ENCODE measurements around the gene TSEN34. TPM values are rescaled to one million over a fixed set of nuclear protein-coding genes. Genes with fewer than 3 reads are reported as not detected.
"Not testable (repeated sequence)": the region's sequence is repeated elsewhere in the genome, so short reads cannot be mapped to it uniquely, and the experiment has no call there.

The TSEN34 gene
- total and polyA plus RNA-seq, 2 experiments from 2014 or later = 66.9 to 100.0 TPM

GRCh38 chr19:54211235-54211634 is 20.1 kb downstream of the TSEN34 start:
- Histone ChIP-seq H3K4me1 (ENCODE audit: insufficient read depth) (peaks cover 43% of the 10 kb centered on the region), H3K79me2 (peaks cover 36% of the 10 kb centered on the region)

GRCh38 chr19:54214217-54214616 is 23.1 kb downstream of the TSEN34 start:
- not testable (repeated sequence) for H3K27ac ChIP-seq

More at GRCh38 chr19:54211235-54211634, 20.1 kb downstream of the TSEN34 start:
- no peaks in the 10 kb centered on the region for H3K27me3 ChIP-seq
- H3K27ac ChIP-seq = peak overlapping the region; percentile 91
- H3K9me2 ChIP-seq (replicated peaks; ENCODE audit: insufficient read depth) = no peaks in the 10 kb centered on the region
- no peak overlapping the region for H2AFZ ChIP-seq
- peaks cover 28% of the 10 kb centered on the region for H4K20me1 ChIP-seq (ENCODE audit: insufficient read depth, poor library complexity, severe bottlenecking)
- DNase-seq (ENCODE audit: low spot score) = no peak
- H3K9me3 ChIP-seq (ENCODE audit: low read depth) = no peaks in the 10 kb centered on the region
- H3K36me3 ChIP-seq (replicated peaks; ENCODE audit: insufficient read depth, low read depth) = no peaks in the 10 kb centered on the region
- TF ChIP-seq EZH2phosphoT487 (IDR thresholded peaks at IDR 0.05; ENCODE audit: low read depth, severe bottlenecking, unreplicated experiment) (no peak), CTCF (IDR thresholded peaks at IDR 0.05; ENCODE audit: poor library complexity) (no peak), EZH2 (IDR thresholded peaks at IDR 0.05; ENCODE audit: borderline replicate concordance) (no peak)
- H3K4me3 ChIP-seq = no peak overlapping the region
- peak overlapping the region; percentile 60 for H3K4me2 ChIP-seq
- 82% methylated on average over 12 of the region's 12 CpGs for WGBS (ENCODE audit: low lambda C conversion rate, missing lambda C conversion rate)

GRCh38 chr19:54214734-54215133 is 23.6 kb downstream of the TSEN34 start:
- not testable (repeated sequence) for H3K9me2 ChIP-seq (replicated peaks; ENCODE audit: insufficient read depth); H3K9me3 ChIP-seq (ENCODE audit: low read depth); DNase-seq (ENCODE audit: low spot score); H3K27ac ChIP-seq; H3K4me3 ChIP-seq; H3K36me3 ChIP-seq (replicated peaks; ENCODE audit: insufficient read depth, low read depth); H4K20me1 ChIP-seq (ENCODE audit: insufficient read depth, poor library complexity, severe bottlenecking); H3K27me3 ChIP-seq; H3K4me2 ChIP-seq; H2AFZ ChIP-seq
- Histone ChIP-seq H3K4me1 (ENCODE audit: insufficient read depth) (peaks cover 13% of the 10 kb centered on the region), H3K79me2 (peaks cover 19% of the 10 kb centered on the region)
- 98% methylated on average over 11 of the region's 19 CpGs for WGBS (ENCODE audit: low lambda C conversion rate, missing lambda C conversion rate)

More at GRCh38 chr19:54214217-54214616, 23.1 kb downstream of the TSEN34 start:
- not testable (repeated sequence) for H2AFZ ChIP-seq; H4K20me1 ChIP-seq (ENCODE audit: insufficient read depth, poor library complexity, severe bottlenecking); H3K9me2 ChIP-seq (replicated peaks; ENCODE audit: insufficient read depth); H3K4me2 ChIP-seq; H3K36me3 ChIP-seq (replicated peaks; ENCODE audit: insufficient read depth, low read depth); H3K4me3 ChIP-seq; H3K27me3 ChIP-seq; H3K9me3 ChIP-seq (ENCODE audit: low read depth); DNase-seq (ENCODE audit: low spot score)
- WGBS (ENCODE audit: low lambda C conversion rate, missing lambda C conversion rate) = 49% methylated on average over 5 of the region's 5 CpGs
- H3K79me2 ChIP-seq = peaks cover 19% of the 10 kb centered on the region
- peaks cover 18% of the 10 kb centered on the region for H3K4me1 ChIP-seq (ENCODE audit: insufficient read depth)

- DNase-seq (ENCODE audit: low spot score) = no peak
- TF ChIP-seq CTCF (IDR thresholded peaks at IDR 0.05; ENCODE audit: poor library complexity) (no peak), EZH2 (IDR thresholded peaks at IDR 0.05; ENCODE audit: borderline replicate concordance) (no peak), EZH2phosphoT487 (IDR thresholded peaks at IDR 0.05; ENCODE audit: low read depth, severe bottlenecking, unreplicated experiment) (no peak)
- H3K9me2 ChIP-seq (replicated peaks; ENCODE audit: insufficient read depth) = no peaks in the 10 kb centered on the region
- H4K20me1 ChIP-seq (ENCODE audit: insufficient read depth, poor library complexity, severe bottlenecking) = no peaks in the 10 kb centered on the region
- 90% methylated on average over 9 of the region's 9 CpGs for WGBS (ENCODE audit: low lambda C conversion rate, missing lambda C conversion rate)
- peaks cover 17% of the 10 kb centered on the region for H3K79me2 ChIP-seq
- H3K27ac ChIP-seq = no peak overlapping the region
- H3K9me3 ChIP-seq (ENCODE audit: low read depth) = no peaks in the 10 kb centered on the region
- no peak overlapping the region for H3K4me2 ChIP-seq
- H3K4me1 ChIP-seq (ENCODE audit: insufficient read depth) = no peaks in the 10 kb centered on the region
- H3K36me3 ChIP-seq (replicated peaks; ENCODE audit: insufficient read depth, low read depth) = no peaks in the 10 kb centered on the region
- H3K27me3 ChIP-seq = no peaks in the 10 kb centered on the region
- H2AFZ ChIP-seq = no peak overlapping the region
- H3K4me3 ChIP-seq = no peak overlapping the region
Observed at GRCh38 chr19:54216869-54217268, 25.8 kb downstream of the TSEN34 start.

GRCh38 chr19:54217517-54218247 is 26.6 kb downstream of the TSEN34 start:
- not testable (repeated sequence) for DNase-seq (ENCODE audit: low spot score); H3K4me2 ChIP-seq; H3K27ac ChIP-seq; H3K4me3 ChIP-seq; H3K36me3 ChIP-seq (replicated peaks; ENCODE audit: insufficient read depth, low read depth); H3K9me2 ChIP-seq (replicated peaks; ENCODE audit: insufficient read depth); H3K4me1 ChIP-seq (ENCODE audit: insufficient read depth); H4K20me1 ChIP-seq (ENCODE audit: insufficient read depth, poor library complexity, severe bottlenecking); H2AFZ ChIP-seq; H3K79me2 ChIP-seq; H3K27me3 ChIP-seq; H3K9me3 ChIP-seq (ENCODE audit: low read depth)
- 60% methylated on average over 18 of the region's 20 CpGs for WGBS (ENCODE audit: low lambda C conversion rate, missing lambda C conversion rate)

All from hepatocyte (in vitro differentiated cells).